GM12892 (cell line): ENCODE data around the gene CSN1S1. TPM values are rescaled to one million over a fixed set of nuclear protein-coding genes. Genes with fewer than 3 reads are reported as not detected.
"Not testable (repeated sequence)": the region's sequence is repeated elsewhere in the genome, so short reads cannot be mapped to it uniquely, and the experiment has no call there.

Experiments
- DNase-seq: peaks from one replicate; pipeline ENCODE4 v3.0.0; 2011; ENCODE audit not compliant: insufficient read length
- FAIRE-seq: peaks from 2 replicates; lab custom pipeline; 2011; peaks lifted over from hg19 to GRCh38; lab: Jason Lieb, UNC
- POLR2A ChIP-seq: IDR thresholded peaks from 2 replicates; pipeline ENCODE4 v1.6.1; 2011; ENCODE audit warnings: low read depth, low read length, control low read depth
- POLR2AphosphoS5 ChIP-seq: IDR thresholded peaks from 2 replicates; pipeline ENCODE4 v1.6.1; 2011; ENCODE audit warnings: low read depth, low read length, control low read depth
- TAF1 ChIP-seq: IDR thresholded peaks from 2 replicates; pipeline ENCODE4 v1.6.1; 2011; ENCODE audit warnings: low read depth, mild to moderate bottlenecking, control low read depth, low read length, borderline replicate concordance
- polyA plus RNA-seq: library from polyadenylated mRNA; unstranded; fragments of >200 nt; gene quantifications from one replicate; pipeline ENCODE4 v1.2.1, GENCODE V29; 2012; ENCODE audit warnings: missing spikeins, inconsistent platforms; ENCODE audit not compliant: missing spikeins

Gene CSN1S1, protein sequence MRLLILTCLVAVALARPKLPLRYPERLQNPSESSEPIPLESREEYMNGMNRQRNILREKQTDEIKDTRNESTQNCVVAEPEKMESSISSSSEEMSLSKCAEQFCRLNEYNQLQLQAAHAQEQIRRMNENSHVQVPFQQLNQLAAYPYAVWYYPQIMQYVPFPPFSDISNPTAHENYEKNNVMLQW
- not detected for polyA plus RNA-seq

- FAIRE-seq (no peak), DNase-seq (no peak)
- TF ChIP-seq TAF1 (no peak), POLR2A (no peak), POLR2AphosphoS5 (no peak)
Observed at GRCh38 chr4:69930768-69931167, at the start of gene CSN1S1. TSS of gene CSN1S1 (plus strand) at chr4:69931068. CDS start at chr4:69932556, 1,488 bp downstream.

- FAIRE-seq, result peak; percentile 79
Observed at GRCh38 chr4:69881173-69881773, 49.6 kb upstream of the CSN1S1 start.

GRCh38 chr4:69882150-69882549, 48.7 kb upstream of the CSN1S1 start:
- FAIRE-seq (no peak), DNase-seq (no peak)
- TF ChIP-seq POLR2AphosphoS5 (no peak), TAF1 (no peak), POLR2A (no peak)

More at GRCh38 chr4:69881173-69881773, 49.6 kb upstream of the CSN1S1 start:
- TF ChIP-seq POLR2A (no peak), TAF1 (no peak), POLR2AphosphoS5 (no peak)
- DNase-seq, result no peak

- no peak for FAIRE-seq
- DNase-seq, result no peak
- TF ChIP-seq TAF1 (no peak), POLR2AphosphoS5 (no peak), POLR2A (no peak)
Observed at GRCh38 chr4:69888336-69888735, 42.5 kb upstream of the CSN1S1 start.

- no peak for FAIRE-seq
- no peak for TF ChIP-seq POLR2A
- TF ChIP-seq TAF1, result no peak
- no peak for TF ChIP-seq POLR2AphosphoS5
Observed at GRCh38 chr4:69894186-69894585, 36.7 kb upstream of the CSN1S1 start.

GRCh38 chr4:69894721-69895120, 36.1 kb upstream of the CSN1S1 start:
- DNase-seq (no peak), FAIRE-seq (no peak)
- no peak for TF ChIP-seq POLR2A
- TF ChIP-seq TAF1, result no peak
- no peak for TF ChIP-seq POLR2AphosphoS5

More at GRCh38 chr4:69894186-69894585, 36.7 kb upstream of the CSN1S1 start:
- no peak for DNase-seq

DNA sequence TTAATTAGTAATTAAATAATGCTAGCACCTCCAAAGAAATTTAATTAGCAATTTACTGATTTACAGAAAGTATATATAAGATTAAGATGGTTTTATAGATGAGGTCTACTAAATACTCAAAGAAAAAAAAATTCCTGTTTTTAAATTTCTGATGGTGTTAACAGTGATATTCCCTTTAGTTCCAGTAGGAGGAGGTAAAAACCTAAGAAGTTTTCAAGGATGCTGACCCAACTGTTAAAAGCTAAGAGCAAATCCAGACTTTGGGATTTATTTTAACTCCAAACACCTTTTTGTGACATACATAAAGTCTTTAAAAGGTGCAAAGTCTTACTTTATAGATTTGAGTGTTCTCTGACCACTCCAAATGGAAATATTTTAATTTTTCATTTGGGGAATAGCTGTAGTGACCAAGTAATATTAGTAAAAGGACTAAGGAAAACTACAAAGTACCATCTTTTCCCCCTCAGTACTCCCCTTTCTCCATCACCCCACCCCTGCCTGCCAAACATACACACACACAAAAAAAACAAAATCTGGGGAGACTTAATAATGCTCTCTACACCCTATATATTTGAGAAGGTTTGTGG, 34.2 kb upstream of the CSN1S1 start:
- FAIRE-seq (no peak), DNase-seq (no peak)
- TF ChIP-seq POLR2AphosphoS5 (no peak), POLR2A (no peak), TAF1 (no peak)

- TF ChIP-seq POLR2AphosphoS5 (no peak), POLR2A (no peak), TAF1 (no peak)
- DNase-seq (no peak), FAIRE-seq (peak; percentile 56)
Observed at GRCh38 chr4:69907151-69907550, 23.7 kb upstream of the CSN1S1 start.

DNA sequence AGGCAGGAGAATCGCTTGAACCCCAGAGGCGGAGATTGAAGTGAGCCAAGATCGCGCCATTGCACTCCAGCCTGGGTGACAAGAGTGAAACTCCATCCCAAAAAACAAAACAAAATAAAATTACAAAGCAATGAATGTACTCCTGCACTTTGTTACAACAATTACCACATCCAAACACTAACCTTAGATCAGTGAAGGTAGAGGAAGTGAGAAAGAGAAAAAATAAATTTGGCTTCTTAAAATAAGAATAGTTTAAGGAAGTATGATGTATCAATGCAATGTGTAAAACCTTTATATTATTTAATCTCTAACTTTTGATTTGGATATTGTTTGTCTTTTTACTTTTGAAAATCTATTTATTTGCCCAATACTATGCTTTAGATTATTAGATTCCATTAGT, 21.7 kb upstream of the CSN1S1 start:
- no peak for FAIRE-seq
- DNase-seq, result no peak
- TF ChIP-seq POLR2AphosphoS5 (no peak), TAF1 (no peak), POLR2A (no peak)

DNA sequence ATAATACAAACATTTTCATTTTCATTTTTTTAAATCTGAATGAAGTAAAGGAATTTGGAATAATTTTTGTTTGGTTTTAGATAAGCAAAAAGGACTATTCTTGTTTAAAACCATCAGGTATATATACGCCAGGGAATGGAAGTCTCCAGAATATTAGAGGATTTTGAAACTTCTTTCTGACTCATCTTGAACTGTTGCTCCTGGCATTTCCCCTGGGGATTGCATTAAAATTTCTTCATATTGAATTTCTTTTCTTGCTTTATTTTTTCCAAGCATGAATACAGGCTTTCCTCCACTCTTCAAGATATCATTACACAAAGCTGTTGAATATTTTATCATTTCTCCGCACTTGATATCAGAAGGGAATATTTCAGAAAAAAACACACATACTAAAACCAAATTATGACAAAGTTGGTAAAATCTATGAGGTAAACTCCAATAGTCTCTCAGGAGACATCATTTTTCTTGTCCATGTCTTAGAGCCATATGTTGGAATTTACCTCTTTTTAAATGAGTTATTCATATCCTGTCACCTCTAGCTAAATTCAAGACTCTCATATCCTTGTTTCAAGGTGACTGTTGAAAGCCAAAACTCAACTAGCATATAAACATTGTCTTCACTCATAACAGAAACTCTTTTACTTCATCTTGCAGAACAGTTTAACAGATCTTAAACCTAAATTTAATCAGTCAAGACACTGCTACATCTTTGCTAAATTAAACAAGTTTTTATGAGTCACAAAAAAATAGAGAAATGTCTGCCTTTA, 20.7 kb upstream of the CSN1S1 start:
- no peak for DNase-seq
- FAIRE-seq, result no peak
- TF ChIP-seq POLR2A (no peak), TAF1 (no peak), POLR2AphosphoS5 (no peak)

DNA sequence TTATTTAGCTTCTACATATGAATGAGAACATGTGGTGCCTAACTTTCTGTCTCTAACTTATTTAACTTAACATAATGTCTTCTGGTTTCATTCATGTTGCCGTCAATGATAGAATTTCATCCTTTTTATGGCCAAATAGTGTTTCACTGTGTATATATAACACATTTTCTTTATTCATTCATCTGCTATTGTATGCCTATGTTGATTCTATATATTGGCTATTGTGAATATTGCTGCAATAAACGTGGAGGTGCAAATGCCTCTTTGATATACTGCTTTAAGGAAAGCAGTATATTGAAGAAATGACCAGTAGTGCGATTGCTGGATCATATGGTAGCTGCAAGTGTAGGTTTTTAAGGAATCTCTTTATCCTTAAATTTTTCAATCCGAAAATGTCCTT, 10.0 kb upstream of the CSN1S1 start:
- FAIRE-seq (no peak), DNase-seq (no peak)
- TF ChIP-seq POLR2A, result no peak
- TF ChIP-seq POLR2AphosphoS5, result no peak
- no peak for TF ChIP-seq TAF1

- not testable (repeated sequence) for FAIRE-seq, DNase-seq
Observed at GRCh38 chr4:69923782-69924410, 7.0 kb upstream of the CSN1S1 start.
